HepG2 (cell line): ENCODE measurements around the gene NSMF. TPM values are rescaled to one million over a fixed set of nuclear protein-coding genes. Genes with fewer than 3 reads are reported as not detected.
A peak's percentile ranks its signal among the peaks of the same experiment; 100 is the strongest.

ENCODE experiments used
- ATF2 ChIP-seq: sonication (generic); formaldehyde crosslinking; IDR thresholded peaks from 2 replicates; pipeline ENCODE4 v1.4.0; 2020; ENCODE audit warnings: missing genetic modification reagents
- CREB3 ChIP-seq: sonication (generic); formaldehyde crosslinking; IDR thresholded peaks from 2 replicates; pipeline ENCODE4 v1.5.0; 2020; ENCODE audit warnings: missing genetic modification reagents
- DZIP1 ChIP-seq: sonication (generic); formaldehyde crosslinking; IDR thresholded peaks from 2 replicates; pipeline ENCODE4 v1.5.0; 2020; ENCODE audit warnings: mild to moderate bottlenecking, missing genetic modification reagents
- GATA4 ChIP-seq: sonication (generic); IDR thresholded peaks from 2 replicates; pipeline ENCODE4 v1.6.1; 2016; ENCODE audit warnings: antibody characterized with exemption, low read depth, borderline replicate concordance
- SMARCC2 ChIP-seq: fragments of 450-650 bp; IDR thresholded peaks from 2 replicates; pipeline ENCODE4 v1.6.1; 2017; ENCODE audit warnings: antibody characterized with exemption, mild to moderate bottlenecking
- TGIF2 ChIP-seq: IDR thresholded peaks from 2 replicates; pipeline ENCODE4 v1.6.1; 2016; ENCODE audit warnings: control low read depth, missing compliant biosample characterization
- ZBTB37 ChIP-seq: sonication (generic); formaldehyde crosslinking; IDR thresholded peaks from 2 replicates; pipeline ENCODE4 v1.4.0; 2020; ENCODE audit warnings: mild to moderate bottlenecking, missing genetic modification reagents
- ZBTB4 ChIP-seq: sonication (generic); formaldehyde crosslinking; IDR thresholded peaks from 2 replicates; pipeline ENCODE4 v1.4.0; 2020; ENCODE audit warnings: missing genetic modification reagents, mild to moderate bottlenecking, borderline replicate concordance
- ZFP36L1 ChIP-seq: sonication (generic); formaldehyde crosslinking; IDR thresholded peaks from 2 replicates; pipeline ENCODE4 v1.8.0; 2022; ENCODE audit warnings: mild to moderate bottlenecking, missing genetic modification reagents, moderate library complexity
- ZFP41 ChIP-seq: sonication (generic); formaldehyde crosslinking; IDR thresholded peaks from 2 replicates; pipeline ENCODE4 v1.4.0; 2020; ENCODE audit warnings: mild to moderate bottlenecking, missing genetic modification reagents, borderline replicate concordance
- ZKSCAN5 ChIP-seq: sonication (generic); formaldehyde crosslinking; IDR thresholded peaks from 2 replicates; pipeline ENCODE4 v1.5.1; 2020; ENCODE audit warnings: mild to moderate bottlenecking, missing genetic modification reagents
- ZNF619 ChIP-seq: sonication (generic); formaldehyde crosslinking; IDR thresholded peaks from 2 replicates; pipeline ENCODE4 v1.4.0; 2020; ENCODE audit warnings: mild to moderate bottlenecking, missing genetic modification reagents
- ZNF839 ChIP-seq: sonication (generic); formaldehyde crosslinking; IDR thresholded peaks from 2 replicates; pipeline ENCODE4 v1.4.0; 2020; ENCODE audit warnings: missing genetic modification reagents, mild to moderate bottlenecking, borderline replicate concordance
- polyA plus RNA-seq, 8 experiments: library from polyadenylated mRNA; depleted of rRNA in 3 of 8; stranded (reverse) in 7 of 8; unstranded in 1 of 8; fragments of >200 nt; fragmentation: Illumina TruSeq in 4 of 8; extraction: Trizol in 4 of 8; gene quantifications; 2 replicates each; pipeline versions ENCODE4 v1.2.1 to v1.2.3, GENCODE V29; 2011 to 2016; ENCODE audit warnings: low read depth in 4 of 8, missing spikeins in 1 of 8, mixed read lengths in 1 of 8; ENCODE audit not compliant: insufficient read depth in 1 of 8
- total RNA-seq, 5 experiments: library from RNA; depleted of rRNA; stranded (reverse); fragments of >200 nt; fragmentation: Illumina TruSeq; extraction: Trizol; gene quantifications; 2 replicates each; pipeline ENCODE4 v1.2.3, GENCODE V29; 2016; ENCODE audit warnings: low read depth in 1 of 5

The NSMF gene
- total and polyA plus RNA-seq, 2 of the 13 experiments (the other 11 are each of a cell fraction or from before 2014, with no cell fraction given) = 44.3 to 183 TPM

- TF ChIP-seq ZKSCAN5 (CRISPR knock-in tag) (0 out of 2 replicates have a peak, but pooled peaks have one; percentile 7), ZNF619 (CRISPR knock-in tag) (no peak), ATF2 (CRISPR knock-in tag) (peak; percentile 79), ZBTB37 (CRISPR knock-in tag) (0 out of 2 replicates have a peak, but pooled peaks have one; percentile 15), CREB3 (CRISPR knock-in tag) (peak; percentile 5; the same call in 1 of the 2 replicates), ZFP36L1 (CRISPR knock-in tag) (peak; percentile 94), ZNF839 (CRISPR knock-in tag) (peak; percentile 79; the same call in 1 of the 2 replicates), ZBTB4 (CRISPR knock-in tag) (peak; percentile 99), SMARCC2 (no peak), GATA4 (no peak), ZFP41 (peak; percentile 67; the same call in 1 of the 2 replicates), TGIF2 (CRISPR knock-in tag) (peak; percentile 62), DZIP1 (CRISPR knock-in tag) (peak; percentile 72; the same call in 1 of the 2 replicates)
Measured at GRCh38 chr9:137454597-137455358, 4.4 kb downstream of the NSMF start (continued).
